GM23338 (cell line): ENCODE measurements around the gene EPAS1. TPM values are rescaled to one million over a fixed set of nuclear protein-coding genes. Genes with fewer than 3 reads are reported as not detected.

Experiments
- ATAC-seq: fragments of 200-7000 bp; cut with Tn5 transposase; 3 replicates; pipeline ENCODE4 v1.9.1; 2020
- DNase-seq: peaks from one replicate; pipeline ENCODE4 v3.0.0-alpha.2; 2015; ENCODE audit warnings: low spot score
- H2AFZ ChIP-seq: fragments of 200-600 bp; sonication (generic); 2 replicates; pipeline ENCODE4 v1.8.0; 2016; ENCODE audit warnings: antibody characterized with exemption, mild to moderate bottlenecking, moderate library complexity
- H3F3A ChIP-seq: fragments of 200-600 bp; sonication (generic); replicated peaks from 2 replicates; pipeline ENCODE4 v1.8.0; 2017; ENCODE audit warnings: antibody characterized with exemption, mixed run types, low read depth
- H3K27ac ChIP-seq: fragments of 200-600 bp; sonication (generic); 2 replicates; pipeline ENCODE4 v1.6.1; 2016; ENCODE audit warnings: low read depth
- H3K27me3 ChIP-seq: fragments of 200-600 bp; sonication (generic); 2 replicates; pipeline ENCODE4 v1.8.0; 2016; ENCODE audit warnings: mild to moderate bottlenecking, mixed run types, moderate library complexity; ENCODE audit not compliant: insufficient read depth
- H3K36me3 ChIP-seq: fragments of 200-600 bp; sonication (generic); 2 replicates; pipeline ENCODE4 v1.8.0; 2016; ENCODE audit warnings: mild to moderate bottlenecking; ENCODE audit not compliant: insufficient read depth
- H3K4me1 ChIP-seq: fragments of 200-600 bp; sonication (generic); 2 replicates; pipeline ENCODE4 v1.8.0; 2016; ENCODE audit warnings: mild to moderate bottlenecking, moderate library complexity; ENCODE audit not compliant: insufficient read depth
- H3K4me2 ChIP-seq: fragments of 200-600 bp; sonication (generic); 2 replicates; pipeline ENCODE4 v1.7.1; 2017; ENCODE audit warnings: mixed run types
- H3K4me3 ChIP-seq: fragments of 200-600 bp; sonication (generic); 2 replicates; pipeline ENCODE4 v1.6.1; 2016; ENCODE audit warnings: mixed run types
- H3K79me2 ChIP-seq: fragments of 200-600 bp; sonication (generic); replicated peaks from 2 replicates; pipeline ENCODE4 v1.8.0; 2017; ENCODE audit warnings: mild to moderate bottlenecking; ENCODE audit not compliant: insufficient read depth
- H3K9me2 ChIP-seq: fragments of 200-600 bp; sonication (generic); 2 replicates; pipeline ENCODE4 v1.8.0; 2017; ENCODE audit not compliant: insufficient read depth
- H4K20me1 ChIP-seq: fragments of 200-600 bp; sonication (generic); replicated peaks from 2 replicates; pipeline ENCODE4 v1.8.0; 2017; ENCODE audit warnings: mild to moderate bottlenecking; ENCODE audit not compliant: insufficient read depth
- H3K27ac Mint-ChIP-seq: 2 replicates; pipeline ENCODE4 v1.8.0; 2020; ENCODE audit warnings: inconsistent platforms, mild to moderate bottlenecking, moderate library complexity, mixed read lengths
- H3K27me3 Mint-ChIP-seq: 3 replicates; pipeline ENCODE4 v1.8.0; 2022; ENCODE audit warnings: low read depth, mild to moderate bottlenecking, moderate library complexity, mixed read lengths, inconsistent platforms; ENCODE audit not compliant: insufficient read depth, poor library complexity
- H3K36me3 Mint-ChIP-seq: 3 replicates; pipeline ENCODE4 v1.8.0; 2021; ENCODE audit warnings: low read depth, mild to moderate bottlenecking, inconsistent platforms, moderate library complexity, mixed read lengths
- H3K4me1 Mint-ChIP-seq: 3 replicates; pipeline ENCODE4 v1.8.0; 2020; ENCODE audit warnings: mild to moderate bottlenecking, inconsistent platforms, mixed read lengths
- H3K4me3 Mint-ChIP-seq: 3 replicates; pipeline ENCODE4 v1.8.0; 2021; ENCODE audit warnings: moderate library complexity, mild to moderate bottlenecking, inconsistent platforms, mixed read lengths
- H3K9me3 Mint-ChIP-seq: 3 replicates; pipeline ENCODE4 v1.8.0; 2020; ENCODE audit warnings: moderate library complexity, mild to moderate bottlenecking, inconsistent platforms, mixed read lengths
- CREB1 ChIP-seq: fragments of 250-450 bp; sonication (Bioruptor Pico); IDR thresholded peaks from 2 replicates; pipeline ENCODE4 v1.5.0; 2020; ENCODE audit warnings: low read depth, mild to moderate bottlenecking, moderate library complexity
- CTCF ChIP-seq, 2 experiments: fragments of 200-600 bp in 1 of 2; sonication (generic) in 1 of 2; conservative IDR thresholded peaks; 2 replicates each; pipeline versions ENCODE4 v1.5.1 to v1.6.1; 2016 to 2017; ENCODE audit warnings: antibody characterized with exemption in 2 of 2, low read depth in 2 of 2, mild to moderate bottlenecking in 2 of 2, moderate library complexity in 1 of 2
- EZH2 ChIP-seq: fragments of 200-600 bp; sonication (generic); IDR thresholded peaks from one replicate; pipeline ENCODE4 v1.8.0; 2017; ENCODE audit warnings: antibody characterized with exemption, mild to moderate bottlenecking, low read depth; ENCODE audit not compliant: unreplicated experiment
- EZH2phosphoT487 ChIP-seq: fragments of 200-600 bp; sonication (generic); IDR thresholded peaks from one replicate; pipeline ENCODE4 v1.8.1; 2018; ENCODE audit warnings: antibody characterized with exemption; ENCODE audit not compliant: unreplicated experiment
- JUNB ChIP-seq: IDR thresholded peaks from one replicate; pipeline ENCODE4 v1.6.1; 2016; ENCODE audit warnings: antibody characterized with exemption; ENCODE audit not compliant: unreplicated experiment
- NANOG ChIP-seq: IDR thresholded peaks from 2 replicates; pipeline ENCODE4 v1.6.1; 2016; ENCODE audit warnings: antibody characterized with exemption, borderline replicate concordance
- POLR2AphosphoS5 ChIP-seq: IDR thresholded peaks from 2 replicates; pipeline ENCODE4 v1.6.1; 2016; ENCODE audit warnings: antibody characterized with exemption, low read depth
- STAT1 ChIP-seq: IDR thresholded peaks from one replicate; pipeline ENCODE4 v1.6.1; 2016; ENCODE audit warnings: antibody characterized with exemption; ENCODE audit not compliant: unreplicated experiment
- ZNF114 ChIP-seq: fragments of 250-450 bp; sonication (Bioruptor Pico); IDR thresholded peaks from 2 replicates; pipeline ENCODE4 v1.5.0; 2020; ENCODE audit warnings: mild to moderate bottlenecking, moderate library complexity
- ZNF331 ChIP-seq: fragments of 250-450 bp; sonication (Bioruptor Pico); IDR thresholded peaks from 2 replicates; pipeline ENCODE4 v1.5.0; 2020; ENCODE audit warnings: low read depth, mild to moderate bottlenecking, moderate library complexity
- polyA plus RNA-seq: library from polyadenylated mRNA; unstranded; fragments of >200 nt; fragmentation: Nextera tagmentation; extraction: Ambion mirVana; gene quantifications from 2 replicates; pipeline ENCODE4 v1.2.1, GENCODE V29; 2016
- total RNA-seq: library from RNA; depleted of rRNA; stranded (reverse); fragments of >200 nt; shearing (Covaris generic); gene quantifications from 2 replicates; pipeline ENCODE4 v1.2.3, GENCODE V29; 2014
- TF ChIP-seq, protein P1 (sequence below): fragments of 250-450 bp; sonication (Bioruptor Pico); IDR thresholded peaks from 2 replicates; pipeline ENCODE4 v1.5.0; 2020; ENCODE audit warnings: mild to moderate bottlenecking, moderate library complexity
- TF ChIP-seq, protein P2 (sequence below): IDR thresholded peaks from 2 replicates; pipeline ENCODE4 v1.6.1; 2016; ENCODE audit warnings: antibody characterized with exemption
- TF ChIP-seq, protein P3 (sequence below): IDR thresholded peaks from one replicate; pipeline ENCODE4 v1.6.1; 2018; ENCODE audit warnings: antibody characterized with exemption; ENCODE audit not compliant: unreplicated experiment

Gene EPAS1
- total and polyA plus RNA-seq, 2 experiments from 2014 or later: 0.68 to 5.4 TPM

- H3K9me3 Mint-ChIP-seq: no peaks in the 10 kb centered on the region; the same call in 2 of the 3 replicates
Observed at GRCh38 chr2:46277431-46278190, 19.6 kb upstream of the EPAS1 start.

More at GRCh38 chr2:46277431-46278190, 19.6 kb upstream of the EPAS1 start:
- ATAC-seq (no peak), DNase-seq (no peak)
- Histone ChIP-seq H3K79me2 (no peaks in the 10 kb centered on the region), H3K27me3 (no peaks in the 10 kb centered on the region), H3K27ac (no peak overlapping the region), H3K4me3 (no peak overlapping the region), H4K20me1 (no peaks in the 10 kb centered on the region), H2AFZ (no peak overlapping the region), H3F3A (no peaks in the 10 kb centered on the region), H3K4me1 (no peaks in the 10 kb centered on the region), H3K36me3 (no peaks in the 10 kb centered on the region), H3K4me2 (no peak overlapping the region), H3K9me2 (0 out of 2 replicates have a peak, but pooled peaks cover 6% of the 10 kb centered on the region)
- Mint-ChIP-seq H3K36me3 (no peaks in the 10 kb centered on the region), H3K4me1 (peaks cover 4% of the 10 kb centered on the region; the same call in 1 of the 3 replicates), H3K4me3 (no peak overlapping the region), H3K27me3 (no peaks in the 10 kb centered on the region), H3K27ac (no peak overlapping the region)
- TF ChIP-seq EZH2 (no peak), POLR2AphosphoS5 (no peak), EZH2phosphoT487 (no peak), CTCF (conservative IDR thresholded peaks at IDR 0.05; ENCODE audit: low read depth in 2 of 2) (no peak), ZNF114 (CRISPR knock-in tag) (no peak), JUNB (no peak), CREB1 (no peak), ZNF331 (no peak), STAT1 (no peak), NANOG (no peak)
- TF ChIP-seq, protein P1, sequence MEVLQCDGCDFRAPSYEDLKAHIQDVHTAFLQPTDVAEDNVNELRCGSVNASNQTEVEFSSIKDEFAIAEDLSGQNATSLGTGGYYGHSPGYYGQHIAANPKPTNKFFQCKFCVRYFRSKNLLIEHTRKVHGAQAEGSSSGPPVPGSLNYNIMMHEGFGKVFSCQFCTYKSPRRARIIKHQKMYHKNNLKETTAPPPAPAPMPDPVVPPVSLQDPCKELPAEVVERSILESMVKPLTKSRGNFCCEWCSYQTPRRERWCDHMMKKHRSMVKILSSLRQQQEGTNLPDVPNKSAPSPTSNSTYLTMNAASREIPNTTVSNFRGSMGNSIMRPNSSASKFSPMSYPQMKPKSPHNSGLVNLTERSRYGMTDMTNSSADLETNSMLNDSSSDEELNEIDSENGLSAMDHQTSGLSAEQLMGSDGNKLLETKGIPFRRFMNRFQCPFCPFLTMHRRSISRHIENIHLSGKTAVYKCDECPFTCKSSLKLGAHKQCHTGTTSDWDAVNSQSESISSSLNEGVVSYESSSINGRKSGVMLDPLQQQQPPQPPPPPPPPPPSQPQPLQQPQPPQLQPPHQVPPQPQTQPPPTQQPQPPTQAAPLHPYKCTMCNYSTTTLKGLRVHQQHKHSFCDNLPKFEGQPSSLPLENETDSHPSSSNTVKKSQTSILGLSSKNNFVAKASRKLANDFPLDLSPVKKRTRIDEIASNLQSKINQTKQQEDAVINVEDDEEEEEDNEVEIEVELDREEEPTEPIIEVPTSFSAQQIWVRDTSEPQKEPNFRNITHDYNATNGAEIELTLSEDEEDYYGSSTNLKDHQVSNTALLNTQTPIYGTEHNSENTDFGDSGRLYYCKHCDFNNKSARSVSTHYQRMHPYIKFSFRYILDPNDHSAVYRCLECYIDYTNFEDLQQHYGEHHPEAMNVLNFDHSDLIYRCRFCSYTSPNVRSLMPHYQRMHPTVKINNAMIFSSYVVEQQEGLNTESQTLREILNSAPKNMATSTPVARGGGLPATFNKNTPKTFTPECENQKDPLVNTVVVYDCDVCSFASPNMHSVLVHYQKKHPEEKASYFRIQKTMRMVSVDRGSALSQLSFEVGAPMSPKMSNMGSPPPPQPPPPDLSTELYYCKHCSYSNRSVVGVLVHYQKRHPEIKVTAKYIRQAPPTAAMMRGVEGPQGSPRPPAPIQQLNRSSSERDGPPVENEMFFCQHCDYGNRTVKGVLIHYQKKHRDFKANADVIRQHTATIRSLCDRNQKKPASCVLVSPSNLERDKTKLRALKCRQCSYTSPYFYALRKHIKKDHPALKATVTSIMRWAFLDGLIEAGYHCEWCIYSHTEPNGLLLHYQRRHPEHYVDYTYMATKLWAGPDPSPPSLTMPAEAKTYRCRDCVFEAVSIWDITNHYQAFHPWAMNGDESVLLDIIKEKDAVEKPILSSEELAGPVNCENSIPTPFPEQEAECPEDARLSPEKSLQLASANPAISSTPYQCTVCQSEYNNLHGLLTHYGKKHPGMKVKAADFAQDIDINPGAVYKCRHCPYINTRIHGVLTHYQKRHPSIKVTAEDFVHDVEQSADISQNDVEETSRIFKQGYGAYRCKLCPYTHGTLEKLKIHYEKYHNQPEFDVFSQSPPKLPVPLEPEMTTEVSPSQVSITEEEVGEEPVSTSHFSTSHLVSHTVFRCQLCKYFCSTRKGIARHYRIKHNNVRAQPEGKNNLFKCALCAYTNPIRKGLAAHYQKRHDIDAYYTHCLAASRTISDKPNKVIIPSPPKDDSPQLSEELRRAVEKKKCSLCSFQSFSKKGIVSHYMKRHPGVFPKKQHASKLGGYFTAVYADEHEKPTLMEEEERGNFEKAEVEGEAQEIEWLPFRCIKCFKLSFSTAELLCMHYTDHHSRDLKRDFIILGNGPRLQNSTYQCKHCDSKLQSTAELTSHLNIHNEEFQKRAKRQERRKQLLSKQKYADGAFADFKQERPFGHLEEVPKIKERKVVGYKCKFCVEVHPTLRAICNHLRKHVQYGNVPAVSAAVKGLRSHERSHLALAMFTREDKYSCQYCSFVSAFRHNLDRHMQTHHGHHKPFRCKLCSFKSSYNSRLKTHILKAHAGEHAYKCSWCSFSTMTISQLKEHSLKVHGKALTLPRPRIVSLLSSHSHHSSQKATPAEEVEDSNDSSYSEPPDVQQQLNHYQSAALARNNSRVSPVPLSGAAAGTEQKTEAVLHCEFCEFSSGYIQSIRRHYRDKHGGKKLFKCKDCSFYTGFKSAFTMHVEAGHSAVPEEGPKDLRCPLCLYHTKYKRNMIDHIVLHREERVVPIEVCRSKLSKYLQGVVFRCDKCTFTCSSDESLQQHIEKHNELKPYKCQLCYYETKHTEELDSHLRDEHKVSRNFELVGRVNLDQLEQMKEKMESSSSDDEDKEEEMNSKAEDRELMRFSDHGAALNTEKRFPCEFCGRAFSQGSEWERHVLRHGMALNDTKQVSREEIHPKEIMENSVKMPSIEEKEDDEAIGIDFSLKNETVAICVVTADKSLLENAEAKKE (CRISPR knock-in tag): no peak
- TF ChIP-seq, protein P2, sequence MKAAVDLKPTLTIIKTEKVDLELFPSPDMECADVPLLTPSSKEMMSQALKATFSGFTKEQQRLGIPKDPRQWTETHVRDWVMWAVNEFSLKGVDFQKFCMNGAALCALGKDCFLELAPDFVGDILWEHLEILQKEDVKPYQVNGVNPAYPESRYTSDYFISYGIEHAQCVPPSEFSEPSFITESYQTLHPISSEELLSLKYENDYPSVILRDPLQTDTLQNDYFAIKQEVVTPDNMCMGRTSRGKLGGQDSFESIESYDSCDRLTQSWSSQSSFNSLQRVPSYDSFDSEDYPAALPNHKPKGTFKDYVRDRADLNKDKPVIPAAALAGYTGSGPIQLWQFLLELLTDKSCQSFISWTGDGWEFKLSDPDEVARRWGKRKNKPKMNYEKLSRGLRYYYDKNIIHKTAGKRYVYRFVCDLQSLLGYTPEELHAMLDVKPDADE: no peak
- TF ChIP-seq, protein P3, sequence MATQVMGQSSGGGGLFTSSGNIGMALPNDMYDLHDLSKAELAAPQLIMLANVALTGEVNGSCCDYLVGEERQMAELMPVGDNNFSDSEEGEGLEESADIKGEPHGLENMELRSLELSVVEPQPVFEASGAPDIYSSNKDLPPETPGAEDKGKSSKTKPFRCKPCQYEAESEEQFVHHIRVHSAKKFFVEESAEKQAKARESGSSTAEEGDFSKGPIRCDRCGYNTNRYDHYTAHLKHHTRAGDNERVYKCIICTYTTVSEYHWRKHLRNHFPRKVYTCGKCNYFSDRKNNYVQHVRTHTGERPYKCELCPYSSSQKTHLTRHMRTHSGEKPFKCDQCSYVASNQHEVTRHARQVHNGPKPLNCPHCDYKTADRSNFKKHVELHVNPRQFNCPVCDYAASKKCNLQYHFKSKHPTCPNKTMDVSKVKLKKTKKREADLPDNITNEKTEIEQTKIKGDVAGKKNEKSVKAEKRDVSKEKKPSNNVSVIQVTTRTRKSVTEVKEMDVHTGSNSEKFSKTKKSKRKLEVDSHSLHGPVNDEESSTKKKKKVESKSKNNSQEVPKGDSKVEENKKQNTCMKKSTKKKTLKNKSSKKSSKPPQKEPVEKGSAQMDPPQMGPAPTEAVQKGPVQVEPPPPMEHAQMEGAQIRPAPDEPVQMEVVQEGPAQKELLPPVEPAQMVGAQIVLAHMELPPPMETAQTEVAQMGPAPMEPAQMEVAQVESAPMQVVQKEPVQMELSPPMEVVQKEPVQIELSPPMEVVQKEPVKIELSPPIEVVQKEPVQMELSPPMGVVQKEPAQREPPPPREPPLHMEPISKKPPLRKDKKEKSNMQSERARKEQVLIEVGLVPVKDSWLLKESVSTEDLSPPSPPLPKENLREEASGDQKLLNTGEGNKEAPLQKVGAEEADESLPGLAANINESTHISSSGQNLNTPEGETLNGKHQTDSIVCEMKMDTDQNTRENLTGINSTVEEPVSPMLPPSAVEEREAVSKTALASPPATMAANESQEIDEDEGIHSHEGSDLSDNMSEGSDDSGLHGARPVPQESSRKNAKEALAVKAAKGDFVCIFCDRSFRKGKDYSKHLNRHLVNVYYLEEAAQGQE: no peak
